ENCODE measurements around the gene MLEC. TPM values are rescaled to one million over a fixed set of nuclear protein-coding genes. Genes with fewer than 3 reads are reported as not detected.

Gene MLEC
- total RNA-seq, 1 donor from 2014 or later, result 167 TPM

DNA sequence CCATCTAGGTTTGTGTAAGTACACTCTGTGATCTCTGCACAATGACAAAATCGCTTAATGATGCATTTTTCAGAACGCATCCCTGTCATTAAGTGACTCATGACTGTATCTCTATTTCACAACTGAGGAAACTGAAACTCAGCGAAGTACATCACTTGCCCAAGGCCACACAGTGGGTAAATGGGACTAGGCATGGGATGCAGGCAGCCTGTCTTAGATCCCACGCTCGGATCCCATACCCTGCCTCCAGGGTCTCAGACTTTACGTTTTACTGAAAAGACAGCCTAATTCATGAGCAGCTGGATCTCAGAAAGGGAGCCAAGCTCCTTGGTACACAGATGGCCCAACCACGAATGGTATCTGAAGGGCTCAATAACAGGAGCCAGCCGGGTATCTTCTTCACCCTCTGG lies 2.4 kb upstream of the MLEC start:
- Mint-ChIP-seq H3K27me3 (ENCODE audit: low read depth) (no peaks in the 10 kb centered on the region), H3K36me3 (ENCODE audit: low read depth) (no peaks in the 10 kb centered on the region), H3K4me1 (peaks cover 20% of the 10 kb centered on the region), H3K4me3 (peak overlapping the region; percentile 99), H3K27ac (ENCODE audit: unreplicated experiment) (no peak overlapping the region), H3K9me3 (no peaks in the 10 kb centered on the region)
- TF ChIP-seq, protein P1, sequence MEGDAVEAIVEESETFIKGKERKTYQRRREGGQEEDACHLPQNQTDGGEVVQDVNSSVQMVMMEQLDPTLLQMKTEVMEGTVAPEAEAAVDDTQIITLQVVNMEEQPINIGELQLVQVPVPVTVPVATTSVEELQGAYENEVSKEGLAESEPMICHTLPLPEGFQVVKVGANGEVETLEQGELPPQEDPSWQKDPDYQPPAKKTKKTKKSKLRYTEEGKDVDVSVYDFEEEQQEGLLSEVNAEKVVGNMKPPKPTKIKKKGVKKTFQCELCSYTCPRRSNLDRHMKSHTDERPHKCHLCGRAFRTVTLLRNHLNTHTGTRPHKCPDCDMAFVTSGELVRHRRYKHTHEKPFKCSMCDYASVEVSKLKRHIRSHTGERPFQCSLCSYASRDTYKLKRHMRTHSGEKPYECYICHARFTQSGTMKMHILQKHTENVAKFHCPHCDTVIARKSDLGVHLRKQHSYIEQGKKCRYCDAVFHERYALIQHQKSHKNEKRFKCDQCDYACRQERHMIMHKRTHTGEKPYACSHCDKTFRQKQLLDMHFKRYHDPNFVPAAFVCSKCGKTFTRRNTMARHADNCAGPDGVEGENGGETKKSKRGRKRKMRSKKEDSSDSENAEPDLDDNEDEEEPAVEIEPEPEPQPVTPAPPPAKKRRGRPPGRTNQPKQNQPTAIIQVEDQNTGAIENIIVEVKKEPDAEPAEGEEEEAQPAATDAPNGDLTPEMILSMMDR (conservative IDR thresholded peaks at IDR 0.05), result no peak
- no peak for DNase-seq (ENCODE audit: low read depth, low spot score)

DNA sequence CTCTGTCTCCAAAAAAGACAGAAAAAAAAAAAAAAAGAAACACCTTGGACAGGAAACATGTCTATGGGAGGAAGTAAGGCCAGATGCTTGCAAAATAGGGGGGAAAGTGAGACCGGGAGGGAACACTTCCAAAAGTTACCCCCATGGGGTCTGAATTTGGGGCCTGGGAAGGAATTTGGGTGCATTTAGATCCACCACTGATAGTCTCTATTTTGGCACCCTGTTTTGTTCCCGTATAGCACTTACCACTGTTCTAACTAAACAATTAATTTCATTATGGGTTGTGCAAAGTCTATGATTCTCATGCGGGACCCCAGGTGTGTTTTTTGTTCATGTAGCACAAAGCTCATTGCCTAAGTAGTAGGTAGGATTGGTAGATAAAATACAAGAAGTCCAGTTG lies 1.4 kb upstream of the MLEC start:
- no peak for DNase-seq (ENCODE audit: low read depth, low spot score)
- H3K4me3 Mint-ChIP-seq, result peak overlapping the region; percentile 99
- TF ChIP-seq, protein P1 (conservative IDR thresholded peaks at IDR 0.05), result no peak
- H3K27me3 Mint-ChIP-seq (ENCODE audit: low read depth), result no peaks in the 10 kb centered on the region
- H3K27ac Mint-ChIP-seq (ENCODE audit: unreplicated experiment), result no peak overlapping the region
- peaks cover 28% of the 10 kb centered on the region for H3K4me1 Mint-ChIP-seq
- no peaks in the 10 kb centered on the region for H3K9me3 Mint-ChIP-seq
- H3K36me3 Mint-ChIP-seq (ENCODE audit: low read depth), result no peaks in the 10 kb centered on the region

DNA sequence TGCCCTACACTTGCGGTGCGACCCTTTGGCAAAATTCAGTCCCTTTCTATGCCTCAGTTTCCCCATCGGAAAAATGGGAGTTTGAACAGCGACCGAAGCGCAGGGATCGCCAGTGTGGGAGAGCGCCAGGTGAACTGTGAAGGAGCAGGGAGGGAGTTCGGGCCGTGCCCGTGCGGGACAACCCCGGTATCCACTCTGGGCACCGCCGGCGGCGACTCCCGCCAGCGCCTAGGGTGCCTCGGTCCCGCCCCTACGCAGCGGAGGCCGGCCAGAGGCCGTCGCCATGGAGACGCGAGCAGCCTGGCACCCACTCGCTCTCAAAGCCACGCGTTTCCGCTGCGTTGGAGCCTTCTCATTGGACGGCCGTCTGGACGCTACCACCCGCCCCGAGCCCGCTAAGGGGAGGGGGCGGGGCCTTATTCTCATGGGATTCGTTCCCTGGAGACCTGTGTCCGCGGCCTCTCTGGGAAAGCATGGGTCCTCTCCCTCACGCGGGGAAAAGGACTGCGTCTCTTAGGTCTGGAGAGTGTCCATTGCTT lies 729 bp upstream of the MLEC start:
- Mint-ChIP-seq H3K4me1 (peaks cover 34% of the 10 kb centered on the region), H3K27ac (ENCODE audit: unreplicated experiment) (peak overlapping the region; percentile 96), H3K9me3 (no peaks in the 10 kb centered on the region), H3K4me3 (peak overlapping the region; percentile 99), H3K27me3 (ENCODE audit: low read depth) (no peaks in the 10 kb centered on the region), H3K36me3 (ENCODE audit: low read depth) (no peaks in the 10 kb centered on the region)
- TF ChIP-seq, protein P1 (conservative IDR thresholded peaks at IDR 0.05), result no peak
- peak; percentile 92 for DNase-seq (ENCODE audit: low read depth, low spot score)

DNA sequence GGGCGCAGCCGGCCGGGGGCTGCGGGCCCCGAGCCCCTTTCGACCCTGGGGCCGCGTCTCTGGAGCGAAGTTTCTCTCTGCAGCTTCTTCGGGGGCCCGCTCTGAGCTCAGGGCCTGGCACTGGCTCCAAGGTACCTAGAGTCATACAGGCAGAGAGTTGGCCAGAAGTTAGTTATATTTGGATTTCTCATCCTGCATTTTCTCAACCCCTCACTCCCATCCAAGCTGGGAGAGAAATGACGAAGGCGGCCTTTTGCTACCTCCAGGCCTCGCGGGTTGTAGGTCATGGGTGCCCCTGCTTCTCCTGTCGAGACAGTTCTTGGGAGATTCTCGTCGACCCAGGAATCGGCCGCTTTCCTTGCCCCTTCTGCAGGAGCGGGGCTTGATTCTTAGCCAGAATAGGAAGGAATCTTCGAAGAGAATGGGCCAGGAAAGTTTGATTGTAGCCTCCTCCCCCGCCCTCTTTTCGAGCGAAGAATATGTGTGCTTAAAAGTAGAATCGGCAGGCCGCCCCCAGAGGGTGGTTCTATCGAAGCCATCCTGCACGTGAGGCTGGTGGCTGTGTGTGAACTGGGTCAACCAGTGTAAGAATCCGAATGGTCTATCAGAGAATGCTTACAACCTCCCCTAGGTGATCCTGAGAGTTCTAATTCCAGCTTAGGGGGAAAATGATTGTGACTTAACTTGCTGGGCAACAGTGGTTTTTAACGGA lies 785 bp downstream of the MLEC start:
- Mint-ChIP-seq H3K9me3 (no peaks in the 10 kb centered on the region), H3K4me3 (peak overlapping the region; percentile 97), H3K27me3 (ENCODE audit: low read depth) (no peaks in the 10 kb centered on the region), H3K4me1 (peaks cover 48% of the 10 kb centered on the region), H3K36me3 (ENCODE audit: low read depth) (no peaks in the 10 kb centered on the region), H3K27ac (ENCODE audit: unreplicated experiment) (peak overlapping the region; percentile 58)
- TF ChIP-seq, protein P1 (conservative IDR thresholded peaks at IDR 0.05), result no peak
- DNase-seq (ENCODE audit: low read depth, low spot score), result no peak

DNA sequence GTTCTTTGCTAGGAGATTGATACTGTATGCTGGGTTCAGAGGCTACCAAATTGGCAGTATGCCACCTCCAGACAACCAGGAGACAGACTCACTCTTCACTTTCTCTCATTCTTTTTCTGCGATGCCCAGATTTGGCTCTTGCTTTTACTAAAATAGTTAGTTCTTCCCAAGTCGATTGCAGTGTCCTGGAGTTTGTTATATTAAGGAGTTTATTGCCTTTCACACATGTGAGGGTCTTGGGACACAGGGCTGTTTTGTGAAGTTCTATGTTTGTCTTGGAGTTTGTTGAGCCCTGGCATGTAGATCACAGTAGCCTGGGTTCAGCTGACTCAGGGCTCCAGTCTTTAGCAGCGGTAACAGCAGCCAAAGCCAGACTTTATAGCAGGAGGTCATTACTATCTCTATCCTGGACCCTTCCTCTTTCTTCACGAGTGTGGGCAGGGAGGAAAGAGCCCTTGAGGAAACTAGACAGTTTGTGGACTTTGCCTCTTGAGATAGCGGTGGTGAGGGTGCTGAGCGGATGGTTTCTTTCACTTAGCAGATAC lies 1.6 kb downstream of the MLEC start:
- Mint-ChIP-seq H3K27me3 (ENCODE audit: low read depth) (no peaks in the 10 kb centered on the region), H3K9me3 (no peaks in the 10 kb centered on the region), H3K36me3 (ENCODE audit: low read depth) (no peaks in the 10 kb centered on the region), H3K4me1 (peaks cover 57% of the 10 kb centered on the region), H3K4me3 (peak overlapping the region; percentile 97), H3K27ac (ENCODE audit: unreplicated experiment) (peak overlapping the region; percentile 58)
- TF ChIP-seq, protein P1 (conservative IDR thresholded peaks at IDR 0.05), result no peak
- no peak for DNase-seq (ENCODE audit: low read depth, low spot score)
